ENCODE results near the gene COL4A2.

DNA sequence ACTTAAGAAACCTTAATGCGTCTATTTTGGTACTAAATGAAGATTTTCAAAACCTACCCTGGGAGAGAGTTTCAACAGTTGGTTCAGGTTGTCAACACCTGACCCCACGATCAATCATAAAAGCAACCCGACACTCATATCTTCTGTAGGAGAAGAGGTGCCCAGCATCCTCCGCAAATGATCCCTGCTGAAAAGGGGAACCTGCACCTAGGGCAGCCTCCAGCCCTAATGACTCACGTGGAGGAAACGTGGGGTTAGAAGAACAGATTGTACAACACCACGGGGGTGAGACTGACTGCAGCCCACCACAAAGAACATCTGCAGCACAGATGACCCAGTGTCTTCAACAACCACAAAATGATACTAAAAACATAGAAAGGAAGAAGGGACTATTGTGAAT, 138.1 kb downstream of the COL4A2 start:
- TF ChIP-seq EGR1 (IDR thresholded peaks at IDR 0.05; ENCODE audit: low read depth in 2 of 2) (no peak), NR2F2 (IDR thresholded peaks at IDR 0.05) (no peak), SP1 (IDR thresholded peaks at IDR 0.05) (no peak)
- TF ChIP-seq, protein P1, sequence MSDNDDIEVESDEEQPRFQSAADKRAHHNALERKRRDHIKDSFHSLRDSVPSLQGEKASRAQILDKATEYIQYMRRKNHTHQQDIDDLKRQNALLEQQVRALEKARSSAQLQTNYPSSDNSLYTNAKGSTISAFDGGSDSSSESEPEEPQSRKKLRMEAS (IDR thresholded peaks at IDR 0.05): no peak
- TF ChIP-seq, protein P2, sequence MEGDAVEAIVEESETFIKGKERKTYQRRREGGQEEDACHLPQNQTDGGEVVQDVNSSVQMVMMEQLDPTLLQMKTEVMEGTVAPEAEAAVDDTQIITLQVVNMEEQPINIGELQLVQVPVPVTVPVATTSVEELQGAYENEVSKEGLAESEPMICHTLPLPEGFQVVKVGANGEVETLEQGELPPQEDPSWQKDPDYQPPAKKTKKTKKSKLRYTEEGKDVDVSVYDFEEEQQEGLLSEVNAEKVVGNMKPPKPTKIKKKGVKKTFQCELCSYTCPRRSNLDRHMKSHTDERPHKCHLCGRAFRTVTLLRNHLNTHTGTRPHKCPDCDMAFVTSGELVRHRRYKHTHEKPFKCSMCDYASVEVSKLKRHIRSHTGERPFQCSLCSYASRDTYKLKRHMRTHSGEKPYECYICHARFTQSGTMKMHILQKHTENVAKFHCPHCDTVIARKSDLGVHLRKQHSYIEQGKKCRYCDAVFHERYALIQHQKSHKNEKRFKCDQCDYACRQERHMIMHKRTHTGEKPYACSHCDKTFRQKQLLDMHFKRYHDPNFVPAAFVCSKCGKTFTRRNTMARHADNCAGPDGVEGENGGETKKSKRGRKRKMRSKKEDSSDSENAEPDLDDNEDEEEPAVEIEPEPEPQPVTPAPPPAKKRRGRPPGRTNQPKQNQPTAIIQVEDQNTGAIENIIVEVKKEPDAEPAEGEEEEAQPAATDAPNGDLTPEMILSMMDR (IDR thresholded peaks at IDR 0.05; ENCODE audit: low read depth, low read length, missing input control): no peak
- TF ChIP-seq, protein P3, sequence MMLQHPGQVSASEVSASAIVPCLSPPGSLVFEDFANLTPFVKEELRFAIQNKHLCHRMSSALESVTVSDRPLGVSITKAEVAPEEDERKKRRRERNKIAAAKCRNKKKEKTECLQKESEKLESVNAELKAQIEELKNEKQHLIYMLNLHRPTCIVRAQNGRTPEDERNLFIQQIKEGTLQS (IDR thresholded peaks at IDR 0.05): no peak
- TF ChIP-seq, protein P4, sequence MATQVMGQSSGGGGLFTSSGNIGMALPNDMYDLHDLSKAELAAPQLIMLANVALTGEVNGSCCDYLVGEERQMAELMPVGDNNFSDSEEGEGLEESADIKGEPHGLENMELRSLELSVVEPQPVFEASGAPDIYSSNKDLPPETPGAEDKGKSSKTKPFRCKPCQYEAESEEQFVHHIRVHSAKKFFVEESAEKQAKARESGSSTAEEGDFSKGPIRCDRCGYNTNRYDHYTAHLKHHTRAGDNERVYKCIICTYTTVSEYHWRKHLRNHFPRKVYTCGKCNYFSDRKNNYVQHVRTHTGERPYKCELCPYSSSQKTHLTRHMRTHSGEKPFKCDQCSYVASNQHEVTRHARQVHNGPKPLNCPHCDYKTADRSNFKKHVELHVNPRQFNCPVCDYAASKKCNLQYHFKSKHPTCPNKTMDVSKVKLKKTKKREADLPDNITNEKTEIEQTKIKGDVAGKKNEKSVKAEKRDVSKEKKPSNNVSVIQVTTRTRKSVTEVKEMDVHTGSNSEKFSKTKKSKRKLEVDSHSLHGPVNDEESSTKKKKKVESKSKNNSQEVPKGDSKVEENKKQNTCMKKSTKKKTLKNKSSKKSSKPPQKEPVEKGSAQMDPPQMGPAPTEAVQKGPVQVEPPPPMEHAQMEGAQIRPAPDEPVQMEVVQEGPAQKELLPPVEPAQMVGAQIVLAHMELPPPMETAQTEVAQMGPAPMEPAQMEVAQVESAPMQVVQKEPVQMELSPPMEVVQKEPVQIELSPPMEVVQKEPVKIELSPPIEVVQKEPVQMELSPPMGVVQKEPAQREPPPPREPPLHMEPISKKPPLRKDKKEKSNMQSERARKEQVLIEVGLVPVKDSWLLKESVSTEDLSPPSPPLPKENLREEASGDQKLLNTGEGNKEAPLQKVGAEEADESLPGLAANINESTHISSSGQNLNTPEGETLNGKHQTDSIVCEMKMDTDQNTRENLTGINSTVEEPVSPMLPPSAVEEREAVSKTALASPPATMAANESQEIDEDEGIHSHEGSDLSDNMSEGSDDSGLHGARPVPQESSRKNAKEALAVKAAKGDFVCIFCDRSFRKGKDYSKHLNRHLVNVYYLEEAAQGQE (IDR thresholded peaks at IDR 0.05): no peak

All from liver (tissue), 3 donors.